Smooth muscle cell (in vitro differentiated cells): ENCODE data around the gene RNF32. TPM values are rescaled to one million over a fixed set of nuclear protein-coding genes. Genes with fewer than 3 reads are reported as not detected.

Experiments used
- DNase-seq: peaks from one replicate; lab custom pipeline; 2025; ENCODE audit not compliant: unreplicated experiment; lab: John Stamatoyannopoulos, UW
- H2AFZ ChIP-seq: fragments of 200-600 bp; sonication (generic); 2 replicates; pipeline ENCODE4 v1.6.0; 2016; ENCODE audit warnings: antibody characterized with exemption, low read depth, mild to moderate bottlenecking
- H3F3A ChIP-seq: fragments of 200-600 bp; sonication (generic); 2 replicates; pipeline ENCODE4 v1.6.0; 2017; ENCODE audit warnings: antibody characterized with exemption, low read depth
- H3K27ac ChIP-seq: fragments of 200-600 bp; sonication (generic); 2 replicates; pipeline ENCODE4 v1.5.1; 2016; ENCODE audit warnings: low read depth, mild to moderate bottlenecking
- H3K27me3 ChIP-seq: fragments of 200-600 bp; sonication (generic); 2 replicates; pipeline ENCODE4 v1.6.1; 2016; ENCODE audit warnings: low read depth, mild to moderate bottlenecking
- H3K36me3 ChIP-seq: fragments of 200-600 bp; sonication (generic); 2 replicates; pipeline ENCODE4 v1.5.1; 2016; ENCODE audit warnings: low read depth
- H3K4me1 ChIP-seq: fragments of 200-600 bp; sonication (generic); 2 replicates; pipeline ENCODE4 v1.5.1; 2016; ENCODE audit warnings: low read depth
- H3K4me2 ChIP-seq: fragments of 200-600 bp; sonication (generic); 2 replicates; pipeline ENCODE4 v1.6.0; 2016; ENCODE audit warnings: mild to moderate bottlenecking
- H3K4me3 ChIP-seq: fragments of 200-600 bp; sonication (generic); 2 replicates; pipeline ENCODE4 v1.5.1; 2016; ENCODE audit warnings: mild to moderate bottlenecking
- H3K79me2 ChIP-seq: fragments of 200-600 bp; sonication (generic); 2 replicates; pipeline ENCODE4 v1.6.0; 2016; ENCODE audit warnings: low read depth, mild to moderate bottlenecking
- H3K9ac ChIP-seq: fragments of 200-600 bp; sonication (generic); 2 replicates; pipeline ENCODE4 v1.6.0; 2016; ENCODE audit warnings: low read depth
- H3K9me3 ChIP-seq: fragments of 200-600 bp; sonication (generic); replicated peaks from 2 replicates; pipeline ENCODE4 v1.5.1; 2016; ENCODE audit warnings: low read depth
- H4K20me1 ChIP-seq: fragments of 200-600 bp; sonication (generic); 2 replicates; pipeline ENCODE4 v1.6.0; 2016; ENCODE audit warnings: low read depth
- WGBS: methylation state at CpG from one replicate; pipeline ENCODE4 v1.1.7; 2016; ENCODE audit warnings: low lambda C conversion rate; 5-methylcytosine and 5-hydroxymethylcytosine counted together
- polyA plus RNA-seq: library from polyadenylated mRNA; unstranded; fragments of >200 nt; fragmentation: Nextera tagmentation; extraction: Ambion mirVana; gene quantifications from 2 replicates; pipeline ENCODE4 v1.2.1, GENCODE V29; 2016
- total RNA-seq: library from RNA; depleted of rRNA; stranded (reverse); fragments of >200 nt; gene quantifications from 2 replicates; pipeline ENCODE4 v1.2.3, GENCODE V29; 2014
- TF ChIP-seq, protein P1 (sequence below): fragments of 200-600 bp; sonication (generic); IDR thresholded peaks from 2 replicates; pipeline ENCODE4 v1.5.1; 2017; ENCODE audit warnings: borderline replicate concordance, mild to moderate bottlenecking, antibody characterized with exemption; ENCODE audit not compliant: insufficient read depth, poor library complexity, severe bottlenecking

RNF32 gene
- total and polyA plus RNA-seq, 2 experiments from 2014 or later: 0.63 to 4.3 TPM

DNA sequence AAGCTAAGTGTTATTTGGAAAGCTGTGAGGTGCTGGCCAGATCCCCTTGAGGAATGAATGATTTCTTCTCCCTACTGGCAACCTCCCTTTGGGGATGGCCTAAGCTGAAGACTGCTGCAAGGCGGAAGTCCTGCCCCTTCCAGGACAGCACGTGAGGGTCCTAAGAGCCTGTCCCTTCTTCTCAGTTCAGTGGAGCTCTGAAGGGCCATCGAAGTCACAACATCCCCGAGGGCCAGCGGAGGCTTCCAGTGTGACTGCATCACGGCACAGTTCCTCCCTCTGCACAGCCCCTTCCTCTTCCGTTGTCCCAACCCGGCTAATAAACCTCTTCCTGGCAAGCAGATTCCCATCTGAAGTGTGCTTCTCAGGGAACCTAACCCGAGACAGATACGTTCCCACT is 43.7 kb downstream of the RNF32 start:
- TF ChIP-seq, protein P1, sequence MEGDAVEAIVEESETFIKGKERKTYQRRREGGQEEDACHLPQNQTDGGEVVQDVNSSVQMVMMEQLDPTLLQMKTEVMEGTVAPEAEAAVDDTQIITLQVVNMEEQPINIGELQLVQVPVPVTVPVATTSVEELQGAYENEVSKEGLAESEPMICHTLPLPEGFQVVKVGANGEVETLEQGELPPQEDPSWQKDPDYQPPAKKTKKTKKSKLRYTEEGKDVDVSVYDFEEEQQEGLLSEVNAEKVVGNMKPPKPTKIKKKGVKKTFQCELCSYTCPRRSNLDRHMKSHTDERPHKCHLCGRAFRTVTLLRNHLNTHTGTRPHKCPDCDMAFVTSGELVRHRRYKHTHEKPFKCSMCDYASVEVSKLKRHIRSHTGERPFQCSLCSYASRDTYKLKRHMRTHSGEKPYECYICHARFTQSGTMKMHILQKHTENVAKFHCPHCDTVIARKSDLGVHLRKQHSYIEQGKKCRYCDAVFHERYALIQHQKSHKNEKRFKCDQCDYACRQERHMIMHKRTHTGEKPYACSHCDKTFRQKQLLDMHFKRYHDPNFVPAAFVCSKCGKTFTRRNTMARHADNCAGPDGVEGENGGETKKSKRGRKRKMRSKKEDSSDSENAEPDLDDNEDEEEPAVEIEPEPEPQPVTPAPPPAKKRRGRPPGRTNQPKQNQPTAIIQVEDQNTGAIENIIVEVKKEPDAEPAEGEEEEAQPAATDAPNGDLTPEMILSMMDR: no peak
- H2AFZ ChIP-seq: no peak overlapping the region
- no peak overlapping the region for H3K4me2 ChIP-seq
- H3K4me1 ChIP-seq: peaks cover 4% of the 10 kb centered on the region
- no peaks in the 10 kb centered on the region for H3K36me3 ChIP-seq
- H3K27me3 ChIP-seq: no peaks in the 10 kb centered on the region
- DNase-seq: no peak
- WGBS: 93% methylated on average over 10 of the region's 10 CpGs
- no peak overlapping the region for H3K4me3 ChIP-seq
- H3K79me2 ChIP-seq: no peaks in the 10 kb centered on the region
- no peaks in the 10 kb centered on the region for H4K20me1 ChIP-seq
- no peaks in the 10 kb centered on the region for H3K9me3 ChIP-seq
- no peaks in the 10 kb centered on the region for H3F3A ChIP-seq
- no peak overlapping the region for H3K9ac ChIP-seq
- no peak overlapping the region for H3K27ac ChIP-seq

DNA sequence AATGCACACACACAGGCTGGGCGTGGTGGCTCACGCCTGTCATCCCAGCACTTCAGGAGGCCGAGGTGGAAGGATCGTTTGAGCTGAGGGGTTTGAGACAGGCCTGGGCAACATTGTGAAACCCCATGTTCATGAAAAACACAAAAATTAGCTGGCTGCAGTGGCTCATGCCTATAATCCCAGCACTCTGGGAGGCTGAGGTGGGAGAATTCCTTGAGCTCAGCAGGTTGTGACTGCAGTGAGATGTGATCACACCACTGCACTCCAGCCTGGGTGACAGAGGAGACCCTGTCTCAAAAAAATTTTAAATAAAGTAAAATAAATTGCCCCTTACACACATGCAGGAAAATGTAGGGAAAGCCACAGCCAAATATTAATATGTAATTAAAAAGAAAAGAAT is 44.1 kb downstream of the RNF32 start:
- Histone ChIP-seq H3K27ac (no peak overlapping the region), H3K4me3 (no peak overlapping the region), H3K9me3 (no peaks in the 10 kb centered on the region), H2AFZ (no peak overlapping the region), H4K20me1 (no peaks in the 10 kb centered on the region), H3K9ac (no peak overlapping the region), H3K36me3 (no peaks in the 10 kb centered on the region), H3K27me3 (no peaks in the 10 kb centered on the region), H3F3A (no peaks in the 10 kb centered on the region), H3K4me1 (peaks cover 4% of the 10 kb centered on the region), H3K79me2 (no peaks in the 10 kb centered on the region), H3K4me2 (no peak overlapping the region)
- WGBS: 95% methylated on average over 4 of the region's 4 CpGs
- no peak for DNase-seq
- TF ChIP-seq, protein P1: no peak

DNA sequence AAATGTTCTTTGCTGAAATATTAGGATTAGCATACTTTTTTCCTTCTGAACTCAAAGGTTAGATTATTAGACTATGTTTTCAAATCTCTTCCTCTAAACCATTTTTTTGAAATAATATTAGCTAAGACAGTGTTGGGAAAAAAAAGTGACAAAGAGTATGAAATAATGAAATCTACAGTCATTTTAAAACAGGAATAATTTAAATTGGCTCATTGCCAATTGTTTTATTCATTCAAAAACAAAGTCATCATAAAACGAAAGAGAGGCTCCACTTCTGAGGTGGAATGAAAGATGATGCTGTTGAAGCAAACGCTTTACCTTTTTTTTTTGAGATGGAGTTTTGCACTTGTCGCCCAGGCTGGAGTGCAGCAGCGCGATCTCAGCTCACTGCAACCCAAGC is 51.2 kb downstream of the RNF32 start:
- TF ChIP-seq, protein P1: no peak
- Histone ChIP-seq H3F3A (no peaks in the 10 kb centered on the region), H3K27ac (no peak overlapping the region), H3K9me3 (no peaks in the 10 kb centered on the region), H3K4me3 (no peak overlapping the region), H3K79me2 (no peaks in the 10 kb centered on the region), H2AFZ (no peak overlapping the region), H3K9ac (no peak overlapping the region), H3K4me2 (no peak overlapping the region), H4K20me1 (no peaks in the 10 kb centered on the region), H3K4me1 (no peaks in the 10 kb centered on the region), H3K36me3 (no peaks in the 10 kb centered on the region), H3K27me3 (no peaks in the 10 kb centered on the region)
- WGBS: over 99% methylated on average over 5 of the region's 5 CpGs
- no peak for DNase-seq

DNA sequence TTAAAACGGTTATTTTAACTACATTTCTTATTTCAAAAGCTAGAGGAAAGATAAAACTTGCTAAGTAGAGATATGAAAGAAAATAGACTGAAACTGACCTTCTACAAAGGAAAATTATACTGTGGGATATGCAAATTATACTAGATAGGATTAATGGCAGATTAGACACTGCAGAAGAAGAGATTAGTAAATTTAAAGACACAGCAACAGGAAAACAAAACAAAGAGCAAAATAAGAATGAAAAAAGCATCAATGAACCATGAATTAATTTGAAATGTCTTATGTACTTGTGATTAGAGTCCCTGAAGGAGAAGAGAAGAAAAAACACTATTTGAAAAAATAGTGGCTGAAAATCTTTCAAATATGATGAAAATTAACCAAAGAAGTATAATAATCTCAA is 52.3 kb downstream of the RNF32 start:
- TF ChIP-seq, protein P1: no peak
- no peaks in the 10 kb centered on the region for H3K27me3 ChIP-seq
- no peaks in the 10 kb centered on the region for H3K9me3 ChIP-seq
- H3K27ac ChIP-seq: no peak overlapping the region
- H3F3A ChIP-seq: no peaks in the 10 kb centered on the region
- no peak overlapping the region for H2AFZ ChIP-seq
- no peak overlapping the region for H3K9ac ChIP-seq
- no peak for DNase-seq
- 100% methylated on average over 1 of the region's 1 CpG for WGBS
- H4K20me1 ChIP-seq: no peaks in the 10 kb centered on the region
- H3K36me3 ChIP-seq: no peaks in the 10 kb centered on the region
- H3K79me2 ChIP-seq: no peaks in the 10 kb centered on the region
- no peak overlapping the region for H3K4me2 ChIP-seq
- H3K4me1 ChIP-seq: no peaks in the 10 kb centered on the region
- H3K4me3 ChIP-seq: no peak overlapping the region
